K562 (cell line): ENCODE data around the gene PPAN. TPM values are rescaled to one million over a fixed set of nuclear protein-coding genes. Genes with fewer than 3 reads are reported as not detected.

ENCODE experiments used
- ATAC-seq: fragments of 200-7000 bp; cut with Tn5 transposase; 3 replicates; pipeline ENCODE4 v1.9.1; 2020; ENCODE audit warnings: moderate library complexity
- BruUV-seq: library from RNA; stranded (reverse); fragments of 400-500 nt; replicated peaks from 2 replicates; lab custom pipeline; 2021; lab: Mats Ljungman, UMichigan
- CTCF ChIA-PET: fragments of 300-600 bp; formaldehyde crosslinking; extraction: SDS; loops from one replicate; lab custom pipeline; 2021; ENCODE audit warnings: low intra/inter-chr PET ratio; lab: Yijun Ruan, JAX
- POLR2A ChIA-PET: fragments of 300-600, 350-650 bp; sonication (Branson Sonifier 250); formaldehyde crosslinking; extraction: SDS; loops from one replicate; lab custom pipeline; 2021; ENCODE audit warnings: antibody characterized with exemption, inconsistent platforms; lab: Yijun Ruan, JAX
- DNase-seq, 4 experiments: peaks; one replicate each; pipeline versions ENCODE4 v3.0.0 to v3.0.0-alpha.2; 2011 to 2018; ENCODE audit warnings: low spot score in 3 of 4, mixed read lengths in 3 of 4; ENCODE audit errors: extremely low read depth in 1 of 4
- FAIRE-seq: peaks from 2 replicates; lab custom pipeline; 2011; peaks lifted over from hg19 to GRCh38; lab: Jason Lieb, UNC
- H2AFZ ChIP-seq: 2 replicates; pipeline ENCODE4 v1.6.0; 2011; ENCODE audit warnings: low read depth, low read length, control low read depth, inconsistent platforms
- H3K27ac ChIP-seq: fragments of 200-600 bp; 3 replicates; pipeline ENCODE4 v1.8.0; 2011; ENCODE audit warnings: low read depth, mild to moderate bottlenecking, control low read depth, inconsistent platforms, low read length, moderate library complexity, mixed read lengths; ENCODE audit errors: extremely low read depth
- H3K27me3 ChIP-seq, 2 experiments: fragments of 300-600 bp in 1 of 2; 2 replicates in 1 of 2; 3 replicates in 1 of 2; pipeline versions ENCODE4 v1.6.0 to v1.8.0; 2011; ENCODE audit warnings: inconsistent platforms in 2 of 2, low read length in 2 of 2, mild to moderate bottlenecking in 1 of 2, mixed read lengths in 1 of 2, moderate library complexity in 1 of 2; ENCODE audit not compliant: control insufficient read depth in 2 of 2, insufficient read depth in 2 of 2
- H3K36me3 ChIP-seq: fragments of 300-600 bp; 3 replicates; pipeline ENCODE4 v1.8.0; 2011; ENCODE audit warnings: mild to moderate bottlenecking, low read length, inconsistent platforms; ENCODE audit not compliant: control insufficient read depth, insufficient read depth
- H3K4me1 ChIP-seq, 2 experiments: fragments of 200-600 bp in 1 of 2; replicated peaks in 1 of 2; 2 replicates in 1 of 2; 3 replicates in 1 of 2; pipeline versions ENCODE4 v1.5.1 to v1.8.0; 2011; ENCODE audit warnings: inconsistent platforms in 2 of 2, low read length in 2 of 2, mild to moderate bottlenecking in 1 of 2, mixed read lengths in 1 of 2, moderate library complexity in 1 of 2; ENCODE audit not compliant: control insufficient read depth in 2 of 2, insufficient read depth in 2 of 2
- H3K4me2 ChIP-seq: 2 replicates; pipeline ENCODE4 v1.6.1; 2011; ENCODE audit warnings: low read length, control low read depth, inconsistent platforms, mixed read lengths; ENCODE audit not compliant: insufficient read depth
- H3K4me3 ChIP-seq: fragments of 200-600 bp; sonication (generic), shearing (Covaris generic); 2 replicates; pipeline ENCODE4 v1.5.1; 2016; ENCODE audit warnings: control low read depth, inconsistent platforms
- H3K79me2 ChIP-seq: fragments of 200-600 bp; 3 replicates; pipeline ENCODE4 v1.8.0; 2011; ENCODE audit warnings: low read length, inconsistent platforms; ENCODE audit not compliant: control insufficient read depth, insufficient read depth
- H3K9ac ChIP-seq, 2 experiments: 2 replicates each; pipeline versions ENCODE4 v1.6.0 to v1.6.1; 2011; ENCODE audit warnings: low read depth in 2 of 2, low read length in 2 of 2, control low read depth in 1 of 2, inconsistent platforms in 1 of 2, mild to moderate bottlenecking in 1 of 2, mixed read lengths in 1 of 2; ENCODE audit not compliant: insufficient read depth in 1 of 2
- H3K9me1 ChIP-seq: one replicate; pipeline ENCODE4 v1.6.0; 2011; ENCODE audit warnings: inconsistent platforms, mild to moderate bottlenecking, low read length, moderate library complexity; ENCODE audit not compliant: control insufficient read depth, insufficient read depth
- H3K9me3 ChIP-seq: replicated peaks from 2 replicates; pipeline ENCODE4 v1.5.1; 2011; ENCODE audit warnings: low read depth, low read length, inconsistent platforms; ENCODE audit not compliant: control insufficient read depth, insufficient read depth
- H4K20me1 ChIP-seq: replicated peaks from 2 replicates; pipeline ENCODE4 v1.6.1; 2011; ENCODE audit warnings: low read length, inconsistent platforms, mixed read lengths; ENCODE audit not compliant: control insufficient read depth, insufficient read depth
- ASH1L ChIP-seq: fragments of 450-650 bp; IDR thresholded peaks from 2 replicates; pipeline ENCODE4 v1.6.1; 2018; ENCODE audit warnings: borderline replicate concordance, mild to moderate bottlenecking, low read depth; ENCODE audit not compliant: partially characterized antibody
- BDP1 ChIP-seq: IDR thresholded peaks from 3 replicates; pipeline ENCODE4 v1.6.1; 2011; ENCODE audit not compliant: insufficient read length, insufficient read depth
- BMI1 ChIP-seq: fragments of 150-350 bp; IDR thresholded peaks from 2 replicates; pipeline ENCODE4 v1.6.1; 2014; ENCODE audit warnings: low read length
- ETS2 ChIP-seq: IDR thresholded peaks from 2 replicates; pipeline ENCODE4 v1.6.1; 2016; ENCODE audit warnings: borderline replicate concordance, missing genetic modification characterization, mild to moderate bottlenecking, moderate library complexity, missing compliant biosample characterization; ENCODE audit not compliant: poor library complexity, severe bottlenecking
- GATAD2B ChIP-seq: fragments of 450-650 bp; IDR thresholded peaks from 2 replicates; pipeline ENCODE4 v1.6.1; 2017; ENCODE audit warnings: mild to moderate bottlenecking, borderline replicate concordance
- HDAC2 ChIP-seq: fragments of 450-650 bp; IDR thresholded peaks from 2 replicates; pipeline ENCODE4 v1.6.1; 2016; ENCODE audit warnings: mild to moderate bottlenecking
- NUFIP1 ChIP-seq: fragments of 450-650 bp; IDR thresholded peaks from 2 replicates; pipeline ENCODE4 v1.6.1; 2018; ENCODE audit not compliant: partially characterized antibody
- PRDM10 ChIP-seq: fragments of 450-650 bp; IDR thresholded peaks from 2 replicates; pipeline ENCODE4 v1.6.1; 2018; ENCODE audit not compliant: partially characterized antibody
- SAP30 ChIP-seq: fragments of 200-600 bp; sonication (generic); IDR thresholded peaks from 2 replicates; pipeline ENCODE4 v1.6.1; 2012; ENCODE audit warnings: borderline replicate concordance, low read depth, mild to moderate bottlenecking, moderate library complexity, low read length, control low read depth, inconsistent platforms; ENCODE audit not compliant: insufficient read depth, poor library complexity, severe bottlenecking
- SP2 ChIP-seq: IDR thresholded peaks from 2 replicates; pipeline ENCODE4 v1.6.1; 2011; ENCODE audit warnings: mild to moderate bottlenecking, low read depth, low read length, moderate library complexity; ENCODE audit not compliant: poor library complexity, severe bottlenecking; ENCODE audit errors: extremely low read depth
- SRSF1 ChIP-seq: fragments of 200-400 bp; formaldehyde crosslinking; IDR thresholded peaks from 2 replicates; pipeline ENCODE4 v1.6.1; 2017; ENCODE audit warnings: mild to moderate bottlenecking, low read depth, low read length, moderate library complexity
- TAF1 ChIP-seq: IDR thresholded peaks from 2 replicates; pipeline ENCODE4 v1.6.1; 2011; ENCODE audit warnings: mild to moderate bottlenecking, low read length, moderate library complexity; ENCODE audit not compliant: insufficient read depth, control insufficient read depth, severe bottlenecking; ENCODE audit errors: extremely low read depth
- TOE1 ChIP-seq, 2 experiments: fragments of 450-650 bp in 1 of 2; sonication (generic) in 1 of 2; formaldehyde crosslinking in 1 of 2; IDR thresholded peaks; 2 replicates each; pipeline versions ENCODE4 v1.7.1 to v1.8.0; 2016 to 2022; ENCODE audit warnings: borderline replicate concordance in 2 of 2, mild to moderate bottlenecking in 2 of 2, antibody characterized with exemption in 1 of 2, inconsistent platforms in 1 of 2, low read depth in 1 of 2, missing genetic modification reagents in 1 of 2, moderate library complexity in 1 of 2
- ZNF347 ChIP-seq: fragments of 450-650 bp; formaldehyde crosslinking; IDR thresholded peaks from 2 replicates; pipeline ENCODE4 v1.4.0; 2020; ENCODE audit warnings: low read depth, mild to moderate bottlenecking, moderate library complexity
- ZNF398 ChIP-seq: fragments of 250-450 bp; sonication (Bioruptor Pico); IDR thresholded peaks from 2 replicates; pipeline ENCODE4 v1.8.0; 2021; ENCODE audit warnings: moderate library complexity, mild to moderate bottlenecking, inconsistent platforms
- ZNF507 ChIP-seq: conservative IDR thresholded peaks from 2 replicates; pipeline ENCODE4 v1.6.1; 2017; ENCODE audit warnings: missing genetic modification characterization, missing compliant biosample characterization
- ZNF780A ChIP-seq: fragments of 250-450 bp; sonication (Bioruptor Pico); IDR thresholded peaks from 2 replicates; pipeline ENCODE4 v1.5.0; 2021; ENCODE audit warnings: mild to moderate bottlenecking
- WGBS: fragments of 100-300 bp; shearing (Covaris generic); methylation state at CpG from one replicate; pipeline ENCODE4 v1.1.6; 2016; ENCODE audit warnings: low coverage, mixed read lengths; ENCODE audit not compliant: insufficient coverage; ENCODE audit errors: missing lambda C conversion rate; 5-methylcytosine and 5-hydroxymethylcytosine counted together
- in situ Hi-C: fragments of 300-500 bp; cut with MboI; formaldehyde crosslinking; loops from 4 replicates; pipeline ENCODE4 v1.15.0; 2018; ENCODE audit warnings: inconsistent platforms, mixed read lengths
- intact Hi-C: fragments of 100-400 bp; cut with micrococcal nuclease; formaldehyde crosslinking; loops from 2 replicates; pipeline ENCODE4 v1.14.2; 2022
- polyA plus RNA-seq, 8 experiments: library from polyadenylated mRNA; depleted of rRNA in 4 of 8; stranded (reverse) in 5 of 8; unstranded in 3 of 8; fragments of >200 nt; fragmentation: Nextera tagmentation in 2 of 8; fragmentation: Illumina TruSeq in 1 of 8; extraction: Ambion mirVana in 2 of 8; extraction: Trizol in 1 of 8; gene quantifications; 2 replicates each; pipeline versions ENCODE4 v1.2.1 to v1.2.3, GENCODE V29; 2011 to 2014; ENCODE audit warnings: inconsistent platforms in 1 of 8, missing spikeins in 1 of 8
- total RNA-seq, 7 experiments: library from RNA; depleted of rRNA in 6 of 7; stranded (reverse); fragments of >200 nt in 6 of 7; fragmentation: Illumina TruSeq in 2 of 7; extraction: Trizol in 2 of 7; gene quantifications; 2 replicates each; pipeline versions ENCODE4 v1.2.1 to v1.2.3, GENCODE V29; 2011 to 2021; ENCODE audit warnings: low replicate concordance in 1 of 7

Gene PPAN
- total and polyA plus RNA-seq, 9 of the 15 experiments (the other 6 are each of a cell fraction or from before 2014, with no cell fraction given) = 2.2 to 129 (median 59.1) TPM

DNA sequence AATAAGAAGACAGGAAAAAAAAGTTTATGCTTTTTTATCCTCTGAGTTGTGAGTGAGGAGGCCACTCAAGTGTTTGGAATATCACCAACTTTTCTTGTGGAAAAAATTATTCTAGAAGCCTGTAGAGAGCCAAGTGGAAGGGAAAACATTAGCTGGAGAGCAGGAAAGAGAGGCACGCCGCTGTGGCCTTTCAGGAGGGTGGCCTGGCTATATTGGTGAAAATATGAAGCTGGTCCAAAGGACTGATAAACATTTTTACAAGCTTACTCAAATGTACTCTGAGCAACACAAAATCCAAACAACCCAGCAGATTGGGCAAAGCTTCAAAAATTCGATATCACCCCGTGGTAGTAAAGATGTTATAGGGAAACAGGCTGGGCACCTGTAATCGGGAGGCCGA is 15.9 kb downstream of the PPAN start:
- ChIA-PET POLR2A (interaction anchor here (0.7 to 1.4 kb wide), 4 partner anchors 11 to 18 kb away, joined by 3 to 6 read pairs (median 4); partner anchors contain the start of gene PPAN), CTCF (no interaction called here)
- H3K9ac ChIP-seq = no peak overlapping the region
- in situ Hi-C loops (no loop called here), intact Hi-C loops (no loop called here)
- BruUV-seq = no TSS peak
- no peaks in the 10 kb centered on the region for H3K9me3 ChIP-seq
- peaks cover 15% of the 10 kb centered on the region for H3K79me2 ChIP-seq
- 0 out of 2 replicates have a peak, but pooled peaks cover 5% of the 10 kb centered on the region for H4K20me1 ChIP-seq
- no peak for TF ChIP-seq BMI1
- TF ChIP-seq SP2 = no peak
- TF ChIP-seq SRSF1 = no peak
- TF ChIP-seq ZNF780A (CRISPR knock-in tag) = no peak
- TF ChIP-seq ETS2 (tag) = no peak
- no peak for TF ChIP-seq NUFIP1
- no peak for TF ChIP-seq GATAD2B
- no peak for TF ChIP-seq ZNF507 (tag)
- no peak for TF ChIP-seq HDAC2
- no peak for TF ChIP-seq BDP1
- TF ChIP-seq PRDM10 = no peak
- TF ChIP-seq ZNF398 (CRISPR knock-in tag) = no peak
- no peak for TF ChIP-seq SAP30
- no peak for TF ChIP-seq TOE1 (IDR thresholded peaks at IDR 0.05; ENCODE audit: borderline replicate concordance)
- no peak for TF ChIP-seq TOE1 (CRISPR knock-in tag; IDR thresholded peaks at IDR 0.05; ENCODE audit: borderline replicate concordance, low read depth)
- TF ChIP-seq ZNF347 (CRISPR knock-in tag) = no peak
- no peak for TF ChIP-seq ASH1L
- no peak for TF ChIP-seq TAF1
- peaks cover 3 to 27% of the 10 kb centered on the region in 2 experiments; a peak in 3 of 5 replicates for H3K4me1 ChIP-seq
- no peak overlapping the region for H2AFZ ChIP-seq
- no peaks in the 10 kb centered on the region for H3K9me1 ChIP-seq
- DNase-seq (no peak), ATAC-seq (no peak), FAIRE-seq (no peak)
- 40% methylated on average over 6 of the region's 6 CpGs for WGBS
- no peaks in the 10 kb centered on the region for H3K27me3 ChIP-seq
- H3K27ac ChIP-seq = no peak overlapping the region
- peaks cover 17% of the 10 kb centered on the region; the same call in 2 of the 3 replicates for H3K36me3 ChIP-seq
- H3K4me3 ChIP-seq = no peak overlapping the region
- no peak overlapping the region for H3K4me2 ChIP-seq
